Thyroid gland (tissue), 4 donors: ENCODE measurements around the gene USP6NL.

Source experiments
- CTCF ChIP-seq, 6 experiments: fragments of 200-600 bp in 3 of 6; fragments of 450-650 bp in 3 of 6; sonication (generic) in 3 of 6; IDR thresholded peaks; one replicate each; pipeline ENCODE4 v1.5.1; 2016 to 2019; ENCODE audit warnings: antibody characterized with exemption in 6 of 6, mild to moderate bottlenecking in 2 of 6, inconsistent platforms in 1 of 6, moderate library complexity in 1 of 6
- POLR2A ChIP-seq, 2 donors: fragments of 450-650 bp; IDR thresholded peaks; one replicate each; pipeline ENCODE4 v1.6.1; 2017; ENCODE audit warnings: antibody characterized with exemption in 2 of 2, mild to moderate bottlenecking in 2 of 2, moderate library complexity in 1 of 2

GRCh38 chr10:11548065-11548767 is 63.2 kb downstream of the USP6NL start:
- no peak for TF ChIP-seq POLR2A (IDR thresholded peaks at IDR 0.05)
- no peak for TF ChIP-seq CTCF (IDR thresholded peaks at IDR 0.05)
